ENCODE data around the gene LDAH. TPM values are rescaled to one million over a fixed set of nuclear protein-coding genes. Genes with fewer than 3 reads are reported as not detected.

LDAH gene
- 10 to 100 TPM; 38.7 to 42.2 (median 39.1) TPM for polyA plus RNA-seq (ENCODE audit: insufficient read length in 3 of 3)

GRCh38 chr2:20822535-20823490, at the start of gene LDAH:
Gene LDAH (minus strand): TSS chr2:20823101. CDS start chr2:20801463, 21,638 bp downstream.
- peak; percentile 88 to 91 (median 88) for DNase-seq (ENCODE audit: low read depth in 3 of 3, low spot score in 2 of 3)

- DNase-seq (ENCODE audit: low read depth in 3 of 3, low spot score in 2 of 3): no peak
These were observed 45.5 kb upstream of the LDAH start for GRCh38 chr2:20868377-20868776.

GRCh38 chr2:20862850-20863249, 39.9 kb upstream of the LDAH start:
- no peak for DNase-seq (ENCODE audit: low read depth in 3 of 3, low spot score in 2 of 3)

GRCh38 chr2:20855456-20855855, 32.6 kb upstream of the LDAH start:
- no peak for DNase-seq (ENCODE audit: low read depth in 3 of 3, low spot score in 2 of 3)

GRCh38 chr2:20852670-20853069, 29.8 kb upstream of the LDAH start:
- no peak for DNase-seq (ENCODE audit: low read depth in 3 of 3, low spot score in 2 of 3)

- DNase-seq (ENCODE audit: low read depth in 3 of 3, low spot score in 2 of 3): no peak
These were observed 29.2 kb upstream of the LDAH start for GRCh38 chr2:20852139-20852538.

GRCh38 chr2:20844246-20844645, 21.3 kb upstream of the LDAH start:
- DNase-seq (ENCODE audit: low read depth in 3 of 3, low spot score in 2 of 3): no peak

- no peak for DNase-seq (ENCODE audit: low read depth in 3 of 3, low spot score in 2 of 3)
These were observed 16.2 kb upstream of the LDAH start for GRCh38 chr2:20839052-20839451.

GRCh38 chr2:20838016-20838415, 15.1 kb upstream of the LDAH start:
- DNase-seq (ENCODE audit: low read depth in 3 of 3, low spot score in 2 of 3): no peak

GRCh38 chr2:20836521-20836920, 13.6 kb upstream of the LDAH start:
- no peak for DNase-seq (ENCODE audit: low read depth in 3 of 3, low spot score in 2 of 3)

GRCh38 chr2:20834331-20834730, 11.4 kb upstream of the LDAH start:
- no peak for DNase-seq (ENCODE audit: low read depth in 3 of 3, low spot score in 2 of 3)

- no peak for DNase-seq (ENCODE audit: low read depth in 3 of 3, low spot score in 2 of 3)
These were observed 9.7 kb upstream of the LDAH start for GRCh38 chr2:20832606-20833005.

- no peak for DNase-seq (ENCODE audit: low read depth in 3 of 3, low spot score in 2 of 3)
These were observed 7.0 kb upstream of the LDAH start for GRCh38 chr2:20829861-20830260.

- DNase-seq (ENCODE audit: low read depth in 3 of 3, low spot score in 2 of 3): no peak
These were observed 1.0 kb upstream of the LDAH start for GRCh38 chr2:20823917-20824316.

GRCh38 chr2:20818820-20819219, 4.1 kb downstream of the LDAH start:
- DNase-seq (ENCODE audit: low read depth in 3 of 3, low spot score in 2 of 3): no peak

GRCh38 chr2:20815216-20815615, 7.7 kb downstream of the LDAH start:
- DNase-seq (ENCODE audit: low read depth in 3 of 3, low spot score in 2 of 3): no peak

- no peak for DNase-seq (ENCODE audit: low read depth in 3 of 3, low spot score in 2 of 3)
These were observed 10.1 kb downstream of the LDAH start for GRCh38 chr2:20812779-20813178.

GRCh38 chr2:20806286-20806685, 16.6 kb downstream of the LDAH start:
- no peak for DNase-seq (ENCODE audit: low read depth in 3 of 3, low spot score in 2 of 3)

- no peak for DNase-seq (ENCODE audit: low read depth in 3 of 3, low spot score in 2 of 3)
These were observed 18.9 kb downstream of the LDAH start for GRCh38 chr2:20803974-20804373.

- no peak for DNase-seq (ENCODE audit: low read depth in 3 of 3, low spot score in 2 of 3)
These were observed 19.6 kb downstream of the LDAH start for GRCh38 chr2:20803226-20803682.

- no peak for DNase-seq (ENCODE audit: low read depth in 3 of 3, low spot score in 2 of 3)
These were observed 25.8 kb downstream of the LDAH start for GRCh38 chr2:20797096-20797495.

- DNase-seq (ENCODE audit: low read depth in 3 of 3, low spot score in 2 of 3): no peak
These were observed 26.5 kb downstream of the LDAH start for GRCh38 chr2:20796374-20796791.
